Activated CD4-positive, alpha-beta memory T cell treated with anti-CD3 and anti-CD28 coated beads for 36 hours (primary cell): ENCODE measurements around the gene MRPL10. TPM values are rescaled to one million over a fixed set of nuclear protein-coding genes. Genes with fewer than 3 reads are reported as not detected.
A peak's percentile ranks its signal among the peaks of the same experiment; 100 is the strongest.

ENCODE experiments used
- CTCF ChIA-PET: fragments of 350-600 bp; sonication (Branson Sonifier 250); formaldehyde crosslinking; loops from one replicate; lab custom pipeline; 2021; ENCODE audit warnings: antibody characterized with exemption, inconsistent platforms; lab: Charles Lee
- POLR2A ChIA-PET: fragments of 350-600 bp; sonication (Branson Sonifier 250); formaldehyde crosslinking; loops from one replicate; lab custom pipeline; 2021; ENCODE audit warnings: antibody characterized with exemption; lab: Charles Lee
- DNase-seq: peaks from one replicate; pipeline ENCODE4 v3.0.0-alpha.2; 2020
- H3K27ac Mint-ChIP-seq: one replicate; pipeline ENCODE4 v1.8.0; 2021; ENCODE audit warnings: mixed read lengths
- H3K27me3 Mint-ChIP-seq: one replicate; pipeline ENCODE4 v1.8.0; 2021; ENCODE audit warnings: mixed read lengths
- H3K36me3 Mint-ChIP-seq: one replicate; pipeline ENCODE4 v1.8.0; 2021; ENCODE audit warnings: mixed read lengths
- H3K4me1 Mint-ChIP-seq: one replicate; pipeline ENCODE4 v1.8.0; 2021; ENCODE audit warnings: low read depth, mixed read lengths
- H3K4me3 Mint-ChIP-seq: one replicate; pipeline ENCODE4 v1.8.0; 2021; ENCODE audit warnings: mild to moderate bottlenecking, mixed read lengths
- H3K9me3 Mint-ChIP-seq: one replicate; pipeline ENCODE4 v1.8.0; 2021; ENCODE audit warnings: mixed read lengths
- intact Hi-C: fragments of 100-400 bp; cut with micrococcal nuclease; formaldehyde crosslinking; loops from one replicate; pipeline ENCODE4 v1.15.1; 2023
- total RNA-seq, 2 experiments: library from RNA; stranded (reverse); gene quantifications; one replicate each; pipeline ENCODE4 v1.2.3, GENCODE V29; 2021

The MRPL10 gene
- total RNA-seq, 2 experiments from 2014 or later: 69.9 to 72.4 TPM

- DNase-seq: no peak
- Mint-ChIP-seq H3K36me3 (peaks cover 1% of the 10 kb centered on the region), H3K27ac (no peak overlapping the region), H3K9me3 (no peaks in the 10 kb centered on the region), H3K27me3 (no peaks in the 10 kb centered on the region), H3K4me1 (peaks cover 39% of the 10 kb centered on the region), H3K4me3 (no peak overlapping the region)
- CTCF ChIA-PET: interaction anchor here (18.4 kb wide), 1 partner anchor 52 kb away, joined by 672 read pairs; the partner anchor contains the start of gene SP2
- POLR2A ChIA-PET: no interaction called here
- intact Hi-C loops: no loop called here
Measured at GRCh38 chr17:47836601-47837000, 5.3 kb upstream of the MRPL10 start.

GRCh38 chr17:47834756-47835155 is 3.4 kb upstream of the MRPL10 start:
- Mint-ChIP-seq H3K4me3 (no peak overlapping the region), H3K9me3 (no peaks in the 10 kb centered on the region), H3K27me3 (no peaks in the 10 kb centered on the region), H3K36me3 (peaks cover 1% of the 10 kb centered on the region), H3K4me1 (peaks cover 37% of the 10 kb centered on the region), H3K27ac (peak overlapping the region; percentile 13)
- ChIA-PET CTCF (interaction anchor here (1.2 to 18.4 kb wide), 3 partner anchors 8 to 114 kb away, joined by 6 to 672 read pairs (median 7); partner anchors contain the start of gene SP2), POLR2A (interaction anchor here (0.9 kb wide), 1 partner anchor 61 kb away, joined by 3 read pairs; the partner anchor contains the start of gene SP2)
- intact Hi-C loops: no loop called here
- no peak for DNase-seq

GRCh38 chr17:47831934-47832327 is 590 bp upstream of the MRPL10 start:
- POLR2A ChIA-PET: interaction anchor here (0.6 to 2.2 kb wide), 5 partner anchors 9 to 63 kb away, joined by 3 to 13 read pairs (median 10); partner anchors contain the start of genes OSBPL7, SCRN2 and SP2
- no peaks in the 10 kb centered on the region for H3K9me3 Mint-ChIP-seq
- H3K4me1 Mint-ChIP-seq: peaks cover 50% of the 10 kb centered on the region
- H3K27me3 Mint-ChIP-seq: no peaks in the 10 kb centered on the region
- intact Hi-C loops: loop anchor here (1.0 kb wide), 1 partner anchor 109 kb away; the partner anchor contains the start of gene PNPO
- no peak for DNase-seq
- CTCF ChIA-PET: interaction anchor here (0.6 to 3.0 kb wide), 12 partner anchors 9 to 626 kb away, joined by 3 to 19 read pairs (median 6); partner anchors contain the start of genes CDK5RAP3, OSBPL7 and SCRN2
- peak overlapping the region; percentile 85 for H3K4me3 Mint-ChIP-seq
- peak overlapping the region; percentile 81 for H3K27ac Mint-ChIP-seq
- peaks cover 3% of the 10 kb centered on the region for H3K36me3 Mint-ChIP-seq

- peaks cover 50% of the 10 kb centered on the region for H3K4me1 Mint-ChIP-seq
- H3K9me3 Mint-ChIP-seq: no peaks in the 10 kb centered on the region
- H3K4me3 Mint-ChIP-seq: peak overlapping the region; percentile 85
- intact Hi-C loops: loop anchor here (1.0 kb wide), 1 partner anchor 111 kb away; the partner anchor contains the start of gene PNPO
- DNase-seq: no peak
- H3K27ac Mint-ChIP-seq: peak overlapping the region; percentile 81
- POLR2A ChIA-PET: interaction anchor here (1.1 to 2.2 kb wide), 2 partner anchors 8 to 17 kb away, joined by 3 to 13 read pairs; partner anchors contain the start of gene OSBPL7
- no peaks in the 10 kb centered on the region for H3K27me3 Mint-ChIP-seq
- CTCF ChIA-PET: interaction anchor here (0.7 to 3.0 kb wide), 11 partner anchors 9 to 140 kb away, joined by 3 to 19 read pairs (median 6); partner anchors contain the start of genes CDK5RAP3, OSBPL7, PNPO and SCRN2
- H3K36me3 Mint-ChIP-seq: peaks cover 14% of the 10 kb centered on the region
Measured at GRCh38 chr17:47830396-47831002, 842 bp downstream of the MRPL10 start.

- peaks cover 45% of the 10 kb centered on the region for H3K4me1 Mint-ChIP-seq
- CTCF ChIA-PET: interaction anchor here (0.7 to 3.0 kb wide), 3 partner anchors 11 to 21 kb away, joined by 3 to 17 read pairs (median 16); partner anchors contain the start of genes SCRN2 and SP6
- intact Hi-C loops: loop anchor here (10.0 kb wide), 1 partner anchor 115 kb away; no protein-coding TSS in a partner anchor
Measured at GRCh38 chr17:47829870-47830269, 1.5 kb downstream of the MRPL10 start.

GRCh38 chr17:47823519-47823918 is 7.8 kb downstream of the MRPL10 start:
- ChIA-PET CTCF (interaction anchor here (2.0 kb wide), 1 partner anchor 147 kb away, joined by 6 read pairs; the partner anchor contains the start of gene CDK5RAP3), POLR2A (interaction anchor here (2.4 kb wide), 1 partner anchor 8 kb away, joined by 13 read pairs; the partner anchor contains the start of genes LRRC46 and MRPL10)
- Mint-ChIP-seq H3K9me3 (no peaks in the 10 kb centered on the region), H3K27ac (no peak overlapping the region), H3K4me3 (no peak overlapping the region), H3K36me3 (peaks cover 27% of the 10 kb centered on the region), H3K4me1 (peaks cover 29% of the 10 kb centered on the region), H3K27me3 (no peaks in the 10 kb centered on the region)
- no peak for DNase-seq
- intact Hi-C loops: loop anchor here (10.0 kb wide), 1 partner anchor 109 kb away; no protein-coding TSS in a partner anchor

More at GRCh38 chr17:47829870-47830269, 1.5 kb downstream of the MRPL10 start:
- H3K27me3 Mint-ChIP-seq: no peaks in the 10 kb centered on the region
- H3K4me3 Mint-ChIP-seq: peak overlapping the region; percentile 85
- H3K9me3 Mint-ChIP-seq: no peaks in the 10 kb centered on the region
- POLR2A ChIA-PET: no interaction called here
- peak; percentile 62 for DNase-seq
- H3K36me3 Mint-ChIP-seq: peaks cover 17% of the 10 kb centered on the region
- peak overlapping the region; percentile 81 for H3K27ac Mint-ChIP-seq

GRCh38 chr17:47822785-47823184 is 8.6 kb downstream of the MRPL10 start:
- no peak for DNase-seq
- Mint-ChIP-seq H3K36me3 (peaks cover 28% of the 10 kb centered on the region), H3K4me1 (peaks cover 26% of the 10 kb centered on the region), H3K4me3 (peak overlapping the region; percentile 38), H3K27ac (peak overlapping the region; percentile 43), H3K9me3 (no peaks in the 10 kb centered on the region), H3K27me3 (no peaks in the 10 kb centered on the region)
- ChIA-PET CTCF (interaction anchor here (1.0 to 2.7 kb wide), 3 partner anchors 8 to 148 kb away, joined by 3 to 19 read pairs (median 6); partner anchors contain the start of genes CDK5RAP3, LRRC46, MRPL10 and SCRN2), POLR2A (interaction anchor here (2.0 to 2.4 kb wide), 2 partner anchors 9 to 73 kb away, joined by 7 to 13 read pairs; partner anchors contain the start of genes LRRC46 and MRPL10)
- intact Hi-C loops: loop anchor here (10.0 kb wide), 1 partner anchor 108 kb away; no protein-coding TSS in a partner anchor

- intact Hi-C loops: loop anchor here (10.0 kb wide), 1 partner anchor 107 kb away; no protein-coding TSS in a partner anchor
- Mint-ChIP-seq H3K4me3 (peak within 1 kb of the TSS; percentile 92), H3K4me1 (peaks cover 26% of the 10 kb centered on the region), H3K36me3 (peaks cover 26% of the 10 kb centered on the region), H3K9me3 (no peaks in the 10 kb centered on the region), H3K27ac (peak within 1 kb of the TSS; percentile 72), H3K27me3 (no peaks in the 10 kb centered on the region)
- peak; percentile 88 for DNase-seq
- ChIA-PET POLR2A (interaction anchor here (1.1 to 2.4 kb wide), 3 partner anchors 10 to 74 kb away, joined by 4 to 13 read pairs (median 7); partner anchors contain the start of genes LRRC46 and MRPL10), CTCF (interaction anchor here (0.6 to 2.7 kb wide), 7 partner anchors 10 to 865 kb away, joined by 3 to 19 read pairs (median 3); partner anchors contain the start of genes CDK5RAP3, LRRC46 and MRPL10)
Measured at GRCh38 chr17:47821424-47822391, 9.6 kb downstream of the MRPL10 start, which contains the start of gene OSBPL7. OSBPL7 (minus strand) TSS chr17:47821794; CDS start chr17:47820278, 1,516 bp downstream.

GRCh38 chr17:47821031-47821423 is 10.3 kb downstream of the MRPL10 start:
- H3K36me3 Mint-ChIP-seq: peaks cover 19% of the 10 kb centered on the region
- peaks cover 26% of the 10 kb centered on the region for H3K4me1 Mint-ChIP-seq
- POLR2A ChIA-PET: interaction anchor here (1.1 to 2.4 kb wide), 3 partner anchors 10 to 74 kb away, joined by 4 to 13 read pairs (median 7); partner anchors contain the start of genes LRRC46 and MRPL10
- no peak for DNase-seq
- no peaks in the 10 kb centered on the region for H3K27me3 Mint-ChIP-seq
- peak overlapping the region; percentile 92 for H3K4me3 Mint-ChIP-seq
- intact Hi-C loops: loop anchor here (10.0 kb wide), 1 partner anchor 106 kb away; no protein-coding TSS in a partner anchor
- CTCF ChIA-PET: interaction anchor here (0.6 to 2.7 kb wide), 6 partner anchors 10 to 864 kb away, joined by 3 to 19 read pairs (median 3); partner anchors contain the start of genes CDK5RAP3, LRRC46 and MRPL10
- H3K9me3 Mint-ChIP-seq: no peaks in the 10 kb centered on the region
- H3K27ac Mint-ChIP-seq: peak overlapping the region; percentile 72

GRCh38 chr17:47820033-47820789 is 11.1 kb downstream of the MRPL10 start:
- Mint-ChIP-seq H3K9me3 (no peaks in the 10 kb centered on the region), H3K27ac (no peak overlapping the region), H3K4me1 (peaks cover 26% of the 10 kb centered on the region), H3K27me3 (no peaks in the 10 kb centered on the region), H3K36me3 (peaks cover 15% of the 10 kb centered on the region), H3K4me3 (peak overlapping the region; percentile 92)
- POLR2A ChIA-PET: no interaction called here
- DNase-seq: no peak
- CTCF ChIA-PET: interaction anchor here (2.7 kb wide), 1 partner anchor 11 kb away, joined by 19 read pairs; the partner anchor contains the start of genes LRRC46 and MRPL10
- intact Hi-C loops: loop anchor here (10.0 kb wide), 1 partner anchor 105 kb away; no protein-coding TSS in a partner anchor
